ENCODE results near the gene OSBPL10. TPM values are rescaled to one million over a fixed set of nuclear protein-coding genes. Genes with fewer than 3 reads are reported as not detected.

Gene OSBPL10
- total RNA-seq, 1 donor from 2014 or later, result 8.4 TPM

- Histone ChIP-seq H3K9me3 (ENCODE audit: low read depth) (no peaks in the 10 kb centered on the region), H3K9ac (no peak overlapping the region), H3F3A (ENCODE audit: low read depth) (no peaks in the 10 kb centered on the region), H3K27me3 (no peaks in the 10 kb centered on the region), H3K36me3 (no peaks in the 10 kb centered on the region), H3K4me1 (no peaks in the 10 kb centered on the region), H3K27ac (no peak overlapping the region), H3K4me2 (no peak overlapping the region), H3K4me3 (no peak overlapping the region), H2AFZ (replicated peaks) (no peak overlapping the region), H4K20me1 (ENCODE audit: low read depth) (no peaks in the 10 kb centered on the region), H3K79me2 (ENCODE audit: low read depth) (no peaks in the 10 kb centered on the region)
- no peak for TF ChIP-seq CTCF (IDR thresholded peaks at IDR 0.05)
- no peak for TF ChIP-seq EZH2 (IDR thresholded peaks at IDR 0.05)
- no peak for TF ChIP-seq EZH2phosphoT487 (IDR thresholded peaks at IDR 0.05)
- no peak overlapping the region for H3K4me3 Mint-ChIP-seq
- DNase-seq (ENCODE audit: low spot score), result no peak
- no peaks in the 10 kb centered on the region for H3K4me1 Mint-ChIP-seq
- peaks cover 12% of the 10 kb centered on the region for H3K9me3 Mint-ChIP-seq
- H3K36me3 Mint-ChIP-seq, result no peaks in the 10 kb centered on the region
- H3K27me3 Mint-ChIP-seq (ENCODE audit: insufficient read depth, low read depth), result peaks cover 2% of the 10 kb centered on the region
- no peak overlapping the region for H3K27ac Mint-ChIP-seq
Measured at GRCh38 chr3:31709526-31709925, 271.5 kb downstream of the OSBPL10 start.

- Histone ChIP-seq H3K9me3 (ENCODE audit: low read depth) (no peaks in the 10 kb centered on the region), H3K27me3 (no peaks in the 10 kb centered on the region), H3K9ac (no peak overlapping the region), H3K27ac (no peak overlapping the region), H3K4me1 (no peaks in the 10 kb centered on the region), H4K20me1 (ENCODE audit: low read depth) (no peaks in the 10 kb centered on the region), H2AFZ (replicated peaks) (no peak overlapping the region), H3K4me3 (no peak overlapping the region), H3K4me2 (no peak overlapping the region), H3K79me2 (ENCODE audit: low read depth) (no peaks in the 10 kb centered on the region), H3K36me3 (no peaks in the 10 kb centered on the region), H3F3A (ENCODE audit: low read depth) (no peaks in the 10 kb centered on the region)
- no peak overlapping the region for H3K4me3 Mint-ChIP-seq
- H3K9me3 Mint-ChIP-seq, result peaks cover 12% of the 10 kb centered on the region
- H3K27ac Mint-ChIP-seq, result no peak overlapping the region
- no peak for TF ChIP-seq EZH2 (IDR thresholded peaks at IDR 0.05)
- TF ChIP-seq CTCF (IDR thresholded peaks at IDR 0.05), result no peak
- no peak for TF ChIP-seq EZH2phosphoT487 (IDR thresholded peaks at IDR 0.05)
- H3K4me1 Mint-ChIP-seq, result no peaks in the 10 kb centered on the region
- no peak for DNase-seq (ENCODE audit: low spot score)
- peaks cover 2% of the 10 kb centered on the region for H3K27me3 Mint-ChIP-seq (ENCODE audit: insufficient read depth, low read depth)
- H3K36me3 Mint-ChIP-seq, result no peaks in the 10 kb centered on the region
Measured at GRCh38 chr3:31709005-31709404, 272.1 kb downstream of the OSBPL10 start.

GRCh38 chr3:31707286-31707685 lies 273.8 kb downstream of the OSBPL10 start:
- no peaks in the 10 kb centered on the region for H3K36me3 ChIP-seq
- Mint-ChIP-seq H3K27me3 (ENCODE audit: insufficient read depth, low read depth) (peaks cover 2% of the 10 kb centered on the region), H3K4me3 (no peak overlapping the region), H3K27ac (no peak overlapping the region), H3K36me3 (no peaks in the 10 kb centered on the region), H3K9me3 (peaks cover 3% of the 10 kb centered on the region), H3K4me1 (no peaks in the 10 kb centered on the region)
- no peak overlapping the region for H2AFZ ChIP-seq (replicated peaks)
- TF ChIP-seq CTCF (IDR thresholded peaks at IDR 0.05), result no peak
- no peak for TF ChIP-seq EZH2phosphoT487 (IDR thresholded peaks at IDR 0.05)
- no peak for TF ChIP-seq EZH2 (IDR thresholded peaks at IDR 0.05)
- H3K27me3 ChIP-seq, result no peaks in the 10 kb centered on the region
- H3K9me3 ChIP-seq (ENCODE audit: low read depth), result no peaks in the 10 kb centered on the region
- H3K4me1 ChIP-seq, result no peaks in the 10 kb centered on the region
- no peak overlapping the region for H3K9ac ChIP-seq
- H3F3A ChIP-seq (ENCODE audit: low read depth), result no peaks in the 10 kb centered on the region
- no peaks in the 10 kb centered on the region for H3K79me2 ChIP-seq (ENCODE audit: low read depth)
- H3K4me2 ChIP-seq, result no peak overlapping the region
- H3K27ac ChIP-seq, result no peak overlapping the region
- H3K4me3 ChIP-seq, result no peak overlapping the region
- no peaks in the 10 kb centered on the region for H4K20me1 ChIP-seq (ENCODE audit: low read depth)
- DNase-seq (ENCODE audit: low spot score), result no peak

All from neural progenitor cell (in vitro differentiated cells).